Measurements from ENCODE around the gene CDKL5.
"Not testable (repeated sequence)": the region's sequence is repeated elsewhere in the genome, so short reads cannot be mapped to it uniquely, and the experiment has no call there.

The CDKL5 gene

DNA sequence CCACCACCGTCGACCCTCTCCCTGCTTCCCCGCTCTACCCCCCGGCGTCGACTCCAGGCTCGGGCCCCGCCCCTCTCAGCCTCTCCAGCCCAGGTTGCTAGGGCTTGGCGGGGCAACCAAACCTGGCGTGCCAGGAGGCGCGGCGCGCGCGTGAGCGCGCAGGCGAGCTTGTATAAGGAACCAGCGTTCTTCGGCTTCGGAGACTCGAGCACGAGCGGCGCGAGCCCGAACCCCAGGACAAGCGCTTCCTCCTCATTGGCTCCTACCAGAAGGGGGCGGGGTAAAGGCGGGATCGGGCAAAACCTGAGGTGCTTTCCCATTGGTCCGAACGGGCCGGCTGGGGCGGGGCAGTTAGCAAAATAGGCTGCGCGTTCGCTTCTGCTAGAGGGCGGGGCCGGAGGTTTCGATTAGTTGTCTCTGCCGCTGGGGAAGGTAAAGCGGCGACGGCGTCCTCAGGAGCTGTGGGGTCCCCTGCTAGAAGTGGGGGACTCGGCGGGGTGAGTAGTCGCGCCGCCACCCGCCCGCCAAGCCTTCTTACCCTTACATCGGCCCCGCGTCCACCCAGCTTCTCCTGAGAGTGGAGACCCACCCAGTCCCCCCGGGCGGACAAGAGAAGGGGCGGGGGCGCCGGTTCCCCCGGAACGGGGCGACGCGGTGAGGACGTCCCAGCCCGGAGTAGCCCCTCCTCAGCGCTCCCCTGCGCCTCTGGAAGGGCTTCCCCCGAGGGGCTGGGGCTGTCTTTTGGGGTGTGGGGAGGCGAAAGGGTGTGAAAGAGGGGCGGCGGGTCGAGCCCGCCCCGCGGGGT, at the start of gene CDKL5:
Gene CDKL5 (plus strand): TSS at position 410 of the 805 bp plus-strand sequence. CDS start 81,489 bp downstream, outside the sequence.
- DNase-seq, result peak; percentile 92

DNA sequence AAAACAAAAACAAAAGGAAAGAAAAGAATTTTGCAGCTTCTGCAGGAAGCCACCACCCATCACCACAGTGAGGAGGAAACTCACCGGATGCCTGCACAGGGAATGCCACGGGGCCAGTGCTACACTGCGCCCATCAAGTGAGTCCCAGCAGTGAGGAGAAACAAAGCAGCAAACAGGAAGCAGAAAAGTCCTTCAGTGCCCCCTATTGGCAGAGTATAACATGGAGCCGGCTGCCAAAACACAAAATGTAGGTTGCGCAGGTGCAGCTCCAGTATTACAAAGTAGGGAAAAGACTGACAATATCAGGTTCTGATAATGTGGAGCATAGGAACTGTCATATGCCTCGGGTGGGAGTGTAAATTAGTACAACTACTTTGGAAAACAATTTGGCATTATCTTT, 47.6 kb upstream of the CDKL5 start:
- no peak for DNase-seq

DNA sequence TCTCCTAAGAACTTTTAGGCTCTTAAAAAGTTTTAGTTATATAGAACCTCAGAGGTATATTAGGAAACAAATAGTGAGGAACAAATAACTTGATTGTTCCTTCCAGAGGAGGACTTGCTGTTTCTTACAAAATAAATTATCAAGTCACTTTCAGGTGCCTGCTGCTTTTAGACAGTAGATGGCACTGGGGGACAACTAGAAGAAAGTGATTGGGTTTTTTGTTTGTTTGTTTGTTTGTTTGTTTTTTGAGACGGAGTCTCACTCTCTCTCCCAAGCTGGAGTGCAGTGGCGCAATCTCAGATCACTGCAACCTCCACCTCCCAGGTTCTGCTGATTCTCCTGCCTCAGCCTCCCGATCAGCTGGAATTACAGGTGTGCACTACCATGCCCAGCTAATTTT, 35.4 kb upstream of the CDKL5 start:
- no peak for DNase-seq

DNA sequence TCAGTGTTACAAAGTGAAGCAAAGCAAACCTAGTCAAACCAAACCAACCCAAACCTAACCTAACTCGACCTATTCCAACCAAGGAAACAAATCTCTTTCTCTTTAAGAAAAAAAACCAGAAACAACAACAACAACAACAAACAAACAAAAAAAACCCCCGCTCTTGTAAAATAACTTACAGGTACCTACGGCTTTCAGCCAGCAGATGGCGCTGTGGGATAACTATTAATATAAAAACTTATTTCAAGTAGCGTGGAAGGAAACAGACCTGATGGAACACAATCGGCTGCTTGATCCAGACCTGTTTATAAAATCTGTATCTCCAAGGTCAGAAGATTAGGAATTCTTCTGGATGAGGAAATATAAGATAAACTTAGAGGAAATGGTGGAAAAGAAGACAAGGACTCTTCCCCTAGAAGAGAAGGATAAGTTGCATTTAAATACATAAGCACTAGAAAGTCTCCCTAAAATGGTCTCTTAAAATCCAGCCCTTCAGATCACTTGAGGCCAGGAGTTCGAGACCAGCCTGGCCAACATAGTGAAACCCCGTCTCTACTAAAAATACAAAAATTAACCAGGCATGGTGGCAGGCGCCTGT, 34.4 kb upstream of the CDKL5 start:
- peak; percentile 35 for DNase-seq

DNA sequence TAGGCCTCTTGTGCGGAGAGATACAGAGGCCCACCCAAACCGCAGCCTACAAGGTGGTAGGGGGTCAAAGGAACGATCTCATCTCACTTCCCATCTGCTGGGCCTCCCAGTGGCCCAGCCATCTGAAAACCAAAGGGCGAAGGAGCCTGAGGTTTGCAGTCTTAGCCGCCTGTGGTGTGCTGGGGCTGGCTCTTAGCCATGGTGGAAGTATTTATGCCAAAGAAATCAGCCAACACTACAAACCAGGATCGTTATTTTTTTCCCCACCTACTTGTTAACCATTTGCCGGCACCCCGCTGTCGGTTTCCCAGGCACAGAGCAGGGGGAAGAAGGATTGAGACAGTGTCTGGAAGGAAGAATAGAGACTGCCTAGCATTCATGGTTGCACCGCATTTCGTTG, 30.9 kb upstream of the CDKL5 start:
- no peak for DNase-seq

DNA sequence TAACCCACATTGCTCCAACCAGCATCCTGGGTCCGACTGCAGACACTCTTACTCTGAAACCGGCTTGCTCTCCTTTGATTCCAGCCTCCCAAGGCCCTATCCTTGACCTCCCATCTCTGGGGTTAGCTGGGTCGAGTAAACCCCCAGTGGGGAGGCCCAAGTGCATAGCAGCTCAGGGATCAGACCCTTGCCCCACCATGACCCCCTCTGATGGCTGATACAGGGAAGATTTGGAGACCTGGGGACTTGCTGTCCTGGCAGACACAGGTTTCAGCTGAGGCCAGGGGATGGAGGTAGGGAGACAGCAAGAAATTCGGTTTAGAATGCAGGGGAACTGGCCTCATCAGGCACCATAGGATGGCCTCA, 23.6 kb upstream of the CDKL5 start:
- DNase-seq, result no peak

DNA sequence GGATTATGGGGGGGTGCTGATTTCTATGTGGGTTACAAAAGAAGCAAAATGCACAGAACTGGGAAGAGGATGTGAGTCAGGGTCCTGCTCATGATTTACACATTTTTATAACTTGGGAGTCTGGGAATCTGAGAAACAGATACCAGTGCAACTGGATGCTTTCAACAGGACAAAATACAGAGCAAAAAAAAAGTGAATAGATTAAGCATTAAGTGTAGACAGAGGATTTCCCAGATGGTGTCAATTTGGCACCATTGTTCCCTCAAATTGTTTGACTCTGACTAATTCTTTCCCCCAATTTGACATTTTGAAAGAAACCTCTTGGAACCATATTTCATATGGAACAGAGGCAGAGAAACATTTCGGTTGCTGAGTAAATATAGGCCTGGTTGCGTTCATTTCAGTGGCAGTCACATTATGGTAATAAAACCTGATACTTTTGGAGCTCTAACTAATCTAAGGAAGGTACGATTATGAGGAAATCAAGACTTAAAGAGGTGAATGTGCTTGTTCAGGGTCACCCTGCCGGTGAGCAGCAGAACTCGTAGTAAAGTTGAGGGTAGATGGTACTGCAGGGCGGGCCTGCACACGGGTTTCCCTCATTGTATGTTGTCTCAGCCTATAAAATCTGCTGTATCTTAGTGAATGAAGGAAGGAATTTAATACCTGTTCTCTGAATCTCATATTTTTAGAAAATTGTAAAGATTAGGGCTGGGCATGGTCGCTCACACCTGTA, 18.7 kb upstream of the CDKL5 start:
- no peak for DNase-seq

DNA sequence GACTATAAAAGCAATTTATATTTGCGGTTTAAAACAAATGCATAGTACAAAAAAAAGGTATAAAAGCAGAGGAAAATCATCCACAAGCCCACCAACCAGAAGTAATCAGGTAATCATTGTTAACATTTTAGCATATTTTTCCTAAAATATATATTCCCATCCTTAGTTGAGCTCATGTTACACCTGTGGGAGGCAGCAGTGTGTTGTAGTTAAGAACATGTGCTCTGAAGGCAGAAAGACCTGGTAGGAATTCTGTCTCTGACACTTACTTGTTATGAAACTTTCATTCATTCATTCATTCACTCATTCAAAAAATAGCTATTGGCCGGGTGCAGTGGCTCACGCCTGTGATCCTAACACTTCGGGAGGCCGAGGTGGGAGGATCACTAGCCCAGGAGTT, 15.4 kb upstream of the CDKL5 start:
- DNase-seq, result no peak

DNA sequence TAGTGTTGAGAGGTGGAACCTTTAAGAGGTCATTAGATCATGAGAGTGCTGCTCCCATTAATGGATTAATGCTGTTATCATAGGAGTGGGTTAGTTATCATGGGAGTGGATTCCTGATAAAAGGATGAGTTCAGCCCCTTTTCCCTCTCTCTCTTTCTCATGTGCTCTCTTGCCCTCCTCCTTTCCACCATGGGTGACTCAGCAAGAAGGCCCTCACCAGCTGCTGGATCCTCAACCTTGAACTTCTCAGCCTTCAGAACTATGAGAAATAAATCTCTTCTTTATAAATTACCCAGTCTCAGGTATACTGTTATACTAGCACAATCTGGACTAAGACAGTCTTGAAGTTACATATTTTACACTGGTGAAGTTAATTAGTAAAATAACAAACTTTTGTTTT, 10.0 kb upstream of the CDKL5 start:
- no peak for DNase-seq

DNA sequence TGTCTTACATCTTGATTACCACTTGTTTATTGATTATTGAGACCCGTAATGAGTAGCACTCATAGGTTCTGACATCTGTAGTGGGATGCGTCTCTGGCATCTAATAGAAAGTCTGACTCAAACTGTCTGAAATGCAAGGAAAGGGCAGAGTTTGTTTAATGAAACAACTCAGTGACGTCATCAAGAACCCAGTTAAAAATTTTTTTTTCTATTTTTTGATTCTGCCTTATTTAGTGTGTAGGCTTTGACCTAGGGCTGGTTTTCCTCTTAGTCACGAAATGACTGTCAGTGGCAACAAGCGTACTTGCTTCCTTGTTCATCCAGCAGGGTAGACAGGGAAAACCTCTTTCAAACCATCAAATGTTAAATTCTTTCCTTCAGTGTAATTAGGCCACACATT, 3.1 kb upstream of the CDKL5 start:
- no peak for DNase-seq

DNA sequence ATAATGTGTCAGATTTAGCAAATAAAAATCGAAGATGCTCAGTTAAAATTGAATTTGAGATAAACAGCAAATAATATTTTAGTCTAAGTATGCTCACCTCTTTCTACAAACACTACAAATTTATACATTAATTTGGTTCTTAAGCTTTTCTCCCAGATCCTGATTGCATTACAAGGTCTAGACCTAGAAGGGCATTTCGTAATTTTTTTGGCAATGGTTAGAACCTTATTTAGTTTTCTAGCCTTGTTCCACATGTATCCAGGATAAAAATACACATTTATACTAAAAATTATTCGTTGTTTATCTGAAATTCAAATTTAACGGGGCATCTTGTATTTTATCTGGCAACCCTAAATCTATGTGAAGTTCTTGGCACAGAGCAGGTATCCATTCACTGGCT, 2.5 kb upstream of the CDKL5 start:
- DNase-seq, result no peak

DNA sequence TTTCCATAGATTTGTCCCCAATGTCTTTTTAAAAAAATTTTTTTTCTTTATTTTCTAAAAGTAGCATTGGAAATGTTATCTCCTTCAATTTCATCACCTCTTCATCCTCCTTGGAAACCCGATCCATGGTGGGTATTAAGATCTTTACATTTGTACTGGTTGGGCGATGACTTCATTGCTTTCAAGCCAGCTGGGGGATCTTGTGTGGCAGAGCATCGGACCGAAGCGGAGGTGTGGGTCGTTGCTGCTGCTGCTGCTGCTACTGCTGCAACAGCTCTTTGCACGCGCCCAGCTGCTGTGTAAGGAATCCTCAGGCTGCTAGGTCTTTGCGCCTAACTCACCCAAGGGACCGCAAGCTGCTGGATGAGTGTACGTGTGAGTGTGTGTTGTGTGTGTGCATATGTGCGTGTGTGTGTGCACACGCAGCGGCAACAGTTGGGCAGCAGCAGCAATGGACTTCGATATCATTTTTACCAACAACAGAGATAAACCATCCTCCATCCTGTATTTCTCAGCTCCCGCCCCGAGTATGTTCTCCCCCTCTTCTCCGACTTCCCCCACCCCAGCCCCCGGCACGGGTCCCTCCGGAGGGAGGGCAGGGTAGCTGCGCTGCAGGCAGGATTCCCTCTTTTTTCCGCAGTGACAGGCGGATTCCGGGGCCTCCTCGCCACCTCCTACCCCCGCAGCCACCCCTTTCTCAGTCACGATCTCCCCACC, 768 bp upstream of the CDKL5 start:
- no peak for DNase-seq

DNA sequence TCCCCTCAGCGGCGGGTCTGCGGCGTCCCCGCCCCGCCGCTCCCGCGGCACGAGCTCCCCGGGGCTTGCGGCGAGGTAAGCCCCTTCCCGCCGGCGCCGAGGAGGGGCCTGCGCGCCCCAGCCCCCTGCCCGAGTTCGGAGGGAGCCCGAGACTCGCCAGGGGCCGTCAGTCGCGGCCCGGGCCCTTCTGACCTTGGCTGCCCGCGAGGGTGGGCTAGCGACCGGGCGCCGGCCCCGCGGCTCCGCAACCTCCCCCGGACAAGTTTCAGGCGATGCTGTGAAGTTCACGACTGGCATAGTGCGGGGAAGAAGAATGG, 554 bp downstream of the CDKL5 start:
- DNase-seq, result no peak

DNA sequence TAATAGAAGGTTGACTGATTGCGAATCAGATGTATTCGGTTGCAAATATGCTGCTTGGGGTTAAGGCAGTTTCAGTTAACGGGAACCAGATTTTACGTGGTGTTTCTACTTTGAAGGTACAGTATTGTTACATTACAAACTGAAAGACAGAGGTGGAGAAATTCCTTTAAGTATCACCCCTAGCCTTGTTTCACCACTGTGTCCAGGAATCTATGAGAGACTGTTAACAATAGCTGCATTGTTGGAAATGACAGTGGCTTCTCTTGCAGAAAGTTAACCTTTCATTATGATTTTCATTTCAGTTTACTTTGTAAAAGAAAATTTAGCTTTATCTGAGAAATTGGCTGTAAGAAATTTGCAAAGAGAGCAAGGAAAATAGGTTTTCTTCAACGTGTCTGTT, 2.6 kb downstream of the CDKL5 start:
- no peak for DNase-seq

DNA sequence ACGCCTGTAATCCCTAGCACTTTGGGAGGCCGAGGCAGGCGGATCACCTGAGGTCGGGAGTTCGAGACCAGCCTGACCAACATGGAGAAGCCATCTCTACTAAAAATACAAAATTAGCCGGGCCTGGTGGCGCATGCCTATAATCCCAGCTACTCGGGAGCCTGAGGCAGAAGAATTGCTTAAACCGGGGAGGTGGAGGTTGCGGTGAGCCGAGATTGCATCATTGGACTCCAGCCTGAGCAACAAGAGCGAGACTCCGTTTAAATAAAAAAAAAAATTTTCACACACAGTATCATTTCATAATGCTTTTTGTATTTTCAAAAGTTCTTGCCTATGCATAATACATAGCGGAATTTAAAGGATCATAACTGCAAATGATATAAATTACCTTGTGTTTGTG, 7.9 kb downstream of the CDKL5 start:
- DNase-seq, result not testable (repeated sequence)

DNA sequence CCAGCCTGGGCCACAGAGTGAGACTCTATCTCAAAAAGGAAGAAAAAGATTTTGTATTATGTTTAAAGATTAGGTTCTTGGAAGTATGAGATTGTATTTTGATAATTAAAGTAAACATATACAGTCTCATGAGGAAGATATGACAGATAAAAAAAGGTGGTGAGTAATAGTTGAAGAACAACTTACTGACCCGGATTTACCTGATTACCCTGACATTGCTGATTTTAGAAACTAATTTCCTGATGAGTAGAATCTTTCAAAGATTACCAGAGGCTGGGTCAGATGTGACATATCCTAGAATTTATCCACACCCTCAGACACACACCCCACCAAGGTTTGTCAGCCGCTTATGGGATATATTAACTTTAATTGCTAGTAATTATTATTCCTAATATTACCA, 9.5 kb downstream of the CDKL5 start:
- no peak for DNase-seq

DNA sequence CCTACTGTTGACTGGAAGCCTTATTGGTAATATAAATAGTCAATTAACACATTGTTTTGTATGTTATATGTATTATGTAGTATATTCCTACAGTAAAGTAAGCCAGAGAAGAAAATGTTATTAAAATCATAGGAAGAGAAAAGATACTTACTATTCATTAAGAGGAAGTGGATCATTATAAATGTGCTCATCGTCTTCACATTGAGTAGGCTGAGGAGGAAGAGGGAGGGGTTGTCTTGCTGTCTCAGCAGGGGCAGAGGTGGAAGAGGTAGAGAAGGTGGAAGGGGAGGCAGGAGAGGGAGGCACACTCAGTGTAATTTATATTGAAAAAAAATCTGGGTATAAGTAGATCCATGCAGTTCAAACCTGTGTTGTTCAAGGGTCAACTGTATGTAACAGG, 10.6 kb downstream of the CDKL5 start:
- no peak for DNase-seq

DNA sequence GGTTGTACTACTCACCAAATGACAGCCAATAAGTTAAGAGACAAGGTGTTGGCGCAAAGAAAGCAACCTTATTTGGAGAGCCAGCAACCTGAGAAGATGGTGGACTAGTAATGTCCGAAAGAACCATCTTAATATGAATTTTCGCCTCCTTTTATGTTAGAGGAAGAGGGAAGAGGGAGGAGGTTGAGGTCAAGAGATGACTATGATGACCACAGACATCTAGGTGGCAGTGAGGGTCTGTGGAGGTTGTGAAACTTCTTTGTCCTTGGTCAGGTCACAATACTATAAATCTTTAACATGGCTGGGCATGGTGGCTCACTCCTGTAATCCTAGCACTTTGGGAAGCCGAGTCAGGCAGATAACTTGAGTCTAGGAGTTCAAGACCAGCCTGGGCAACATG, 15.4 kb downstream of the CDKL5 start:
- no peak for DNase-seq

DNA sequence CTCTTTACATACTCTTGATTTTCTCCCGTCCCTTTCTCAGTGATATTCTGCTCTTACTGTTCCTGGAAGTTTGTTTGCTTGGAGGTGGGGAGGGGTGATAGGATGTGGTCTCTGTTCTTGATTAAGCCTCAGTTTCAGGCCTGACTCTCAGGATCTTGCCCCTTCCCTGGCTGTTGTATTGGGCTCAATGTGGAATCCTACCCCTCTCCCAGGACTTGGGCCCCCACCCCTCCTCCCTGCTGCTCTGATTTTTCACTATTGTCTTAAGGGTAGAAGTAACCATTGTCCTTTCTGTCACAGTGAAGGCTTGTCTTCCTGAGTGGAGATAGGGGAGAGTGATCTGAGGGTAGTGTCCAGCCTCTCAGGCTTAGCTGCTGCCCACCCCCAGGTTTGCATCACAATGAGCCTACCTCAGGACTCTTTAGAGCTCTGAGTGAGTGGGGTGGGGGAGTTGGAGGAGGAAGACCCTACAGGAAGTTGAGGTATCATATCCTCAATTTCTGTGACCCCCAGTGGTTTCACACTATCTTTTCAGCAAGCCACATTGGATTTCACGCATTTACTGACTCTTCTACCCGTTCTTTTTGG, 16.5 kb downstream of the CDKL5 start:
- DNase-seq, result no peak

DNA sequence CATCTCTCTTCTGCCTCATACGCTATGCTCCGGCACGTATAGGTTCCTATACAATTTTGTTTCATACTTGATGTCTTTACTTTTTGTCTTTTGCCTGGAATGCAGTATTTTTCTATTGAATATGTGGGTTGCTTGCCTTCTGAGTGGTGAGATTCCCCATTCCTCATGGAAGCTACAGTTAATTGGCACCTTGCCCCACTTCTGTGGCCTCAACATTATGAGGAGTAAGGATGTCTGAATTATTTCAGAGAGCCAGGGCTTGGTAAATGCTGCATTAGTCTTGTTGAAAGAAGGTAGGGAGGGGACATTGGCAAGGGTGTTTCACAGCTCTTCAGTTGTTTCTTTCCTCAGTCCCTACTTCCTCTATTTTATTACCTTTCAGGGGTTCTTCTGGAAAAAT, 23.0 kb downstream of the CDKL5 start:
- DNase-seq, result no peak

DNA sequence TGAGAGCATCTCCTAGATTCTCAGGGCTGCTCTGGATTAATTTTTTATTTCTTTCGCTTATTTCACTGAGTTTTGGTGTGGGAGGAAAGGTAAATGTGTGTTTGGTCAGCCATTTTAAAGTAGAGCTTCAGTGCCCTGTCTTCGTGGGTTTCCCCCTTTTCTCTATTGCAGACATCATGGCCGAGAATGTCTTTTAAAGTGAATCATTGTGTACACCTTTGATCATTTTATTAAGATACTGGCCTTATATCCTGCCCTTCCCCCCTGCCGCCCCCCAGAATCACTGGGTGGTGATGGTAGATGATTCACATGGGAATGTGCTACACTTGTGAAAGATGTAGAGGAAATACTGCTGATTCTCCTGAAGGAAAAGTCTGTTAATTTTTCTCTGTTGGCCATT, 23.8 kb downstream of the CDKL5 start:
- no peak for DNase-seq

DNA sequence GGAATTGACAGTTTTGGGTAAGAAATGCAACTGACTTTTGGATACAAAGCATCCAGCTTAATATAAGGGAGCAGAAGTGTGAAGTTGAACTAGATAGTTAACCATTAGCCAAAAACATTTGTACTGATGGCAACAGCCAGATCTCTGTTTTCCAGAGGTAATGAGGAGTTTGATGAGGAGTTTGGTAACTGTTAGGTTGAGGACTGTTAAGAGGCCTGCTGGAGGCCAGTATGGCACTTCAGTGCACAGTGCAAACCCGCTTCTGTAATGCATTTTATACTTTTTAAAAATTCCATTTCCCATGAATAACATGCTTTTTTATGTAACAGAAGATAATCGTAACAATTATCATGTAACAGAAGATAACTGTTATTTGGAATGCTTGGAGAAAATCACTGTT, 30.0 kb downstream of the CDKL5 start:
- no peak for DNase-seq

DNA sequence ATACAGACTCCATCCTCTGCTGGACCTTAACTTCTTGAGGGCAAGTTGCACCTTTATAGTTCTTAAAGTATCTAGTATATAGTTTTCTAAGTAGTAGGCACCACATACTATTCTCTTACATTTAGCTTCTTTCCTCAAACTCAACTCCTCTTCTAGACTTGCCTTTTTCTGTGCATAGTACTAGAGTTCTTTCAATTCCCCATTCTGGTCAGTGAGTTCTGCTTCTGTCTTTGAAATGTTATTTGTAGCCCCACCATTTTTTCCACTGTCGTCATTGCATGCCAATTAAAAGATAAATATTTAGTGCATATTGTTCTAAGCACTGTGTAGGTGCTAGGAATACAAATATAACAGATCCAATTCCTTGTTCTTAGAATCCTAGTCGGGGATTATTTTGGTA, 31.6 kb downstream of the CDKL5 start:
- no peak for DNase-seq
